H1 (cell line): ENCODE data around the gene GTF2F2. TPM values are rescaled to one million over a fixed set of nuclear protein-coding genes. Genes with fewer than 3 reads are reported as not detected.

Experiments used
- BACH1 ChIP-seq: IDR thresholded peaks from 2 replicates; pipeline ENCODE4 v1.6.1; 2012; ENCODE audit warnings: low read length, improper control_type of control experiment
- CREB1 ChIP-seq: IDR thresholded peaks from 2 replicates; pipeline ENCODE4 v1.6.1; 2012; ENCODE audit warnings: inconsistent platforms
- RAD21 ChIP-seq, 2 experiments: IDR thresholded peaks in 1 of 2; conservative IDR thresholded peaks in 1 of 2; 2 replicates each; pipeline ENCODE4 v1.6.1; 2011; ENCODE audit warnings: low read depth in 2 of 2, low read length in 2 of 2, improper control_type of control experiment in 1 of 2, inconsistent platforms in 1 of 2, mild to moderate bottlenecking in 1 of 2, moderate library complexity in 1 of 2
- SIN3A ChIP-seq, 2 experiments: IDR thresholded peaks in 1 of 2; conservative IDR thresholded peaks in 1 of 2; 2 replicates each; pipeline ENCODE4 v1.6.1; 2011 to 2012; ENCODE audit warnings: low read length in 2 of 2, improper control_type of control experiment in 1 of 2, low read depth in 1 of 2, mild to moderate bottlenecking in 1 of 2
- polyA plus RNA-seq, 7 experiments: library from polyadenylated mRNA; depleted of rRNA in 3 of 7; stranded (reverse) in 5 of 7; unstranded in 2 of 7; fragments of >200 nt in 5 of 7; fragments of 200-250 nt in 2 of 7; gene quantifications; 1 replicate in 5 of 7; 2 replicates in 1 of 7; 4 replicates in 1 of 7; pipeline versions ENCODE4 v1.2.1 to v1.2.3, GENCODE V29; 2011 to 2013; ENCODE audit warnings: missing spikeins in 2 of 7, mixed read lengths in 2 of 7
- total RNA-seq: library from RNA; stranded (reverse); fragmentation: NEBNext Ultra II Directional; extraction: Animal tissue kit (Norgen Biotek cat#: 25700); gene quantifications from 2 replicates; pipeline ENCODE4 v1.2.1, GENCODE V29; 2021
- TF ChIP-seq, protein P1 (sequence below): IDR thresholded peaks from 2 replicates; pipeline ENCODE4 v1.6.1; 2012; ENCODE audit warnings: inconsistent platforms

GTF2F2 gene
- total and polyA plus RNA-seq, 2 of the 8 experiments (the other 6 are each of a cell fraction or from before 2014, with no cell fraction given), result 10.8 to 31.1 TPM

DNA sequence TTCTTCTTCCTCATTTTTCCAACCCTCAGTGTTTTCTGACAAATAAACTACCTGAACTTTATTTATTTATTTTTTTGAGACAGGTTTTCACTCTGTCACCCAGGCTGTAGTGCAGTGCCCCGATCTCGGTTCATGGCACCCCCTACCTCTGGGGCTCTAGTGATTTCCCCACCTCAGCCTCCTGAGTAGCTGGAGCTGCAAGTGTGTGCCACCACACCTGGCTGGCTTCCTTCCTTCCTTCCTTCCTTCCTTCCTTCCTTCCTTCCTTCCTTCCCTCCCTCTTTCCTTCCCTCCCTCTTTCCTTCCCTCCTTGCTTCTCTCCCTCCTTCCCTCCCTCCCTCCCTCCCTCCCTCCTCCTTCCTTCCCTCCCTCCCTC is 48.2 kb downstream of the GTF2F2 start (continued):
- TF ChIP-seq SIN3A (conservative IDR thresholded peaks at IDR 0.05 in 1 of 2, IDR thresholded peaks at IDR 0.05 in 1 of 2; ENCODE audit: low read depth in 1 of 2, low read length in 2 of 2) (no peak), CREB1 (no peak), RAD21 (IDR thresholded peaks at IDR 0.05 in 1 of 2, conservative IDR thresholded peaks at IDR 0.05 in 1 of 2; ENCODE audit: low read depth in 2 of 2, low read length in 2 of 2) (no peak), BACH1 (no peak)
- TF ChIP-seq, protein P1, sequence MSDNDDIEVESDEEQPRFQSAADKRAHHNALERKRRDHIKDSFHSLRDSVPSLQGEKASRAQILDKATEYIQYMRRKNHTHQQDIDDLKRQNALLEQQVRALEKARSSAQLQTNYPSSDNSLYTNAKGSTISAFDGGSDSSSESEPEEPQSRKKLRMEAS, result no peak
